H4 (cell line): Measurements from ENCODE around the gene FAM185A. TPM values are rescaled to one million over a fixed set of nuclear protein-coding genes. Genes with fewer than 3 reads are reported as not detected.
"Not testable (repeated sequence)": the region's sequence is repeated elsewhere in the genome, so short reads cannot be mapped to it uniquely, and the experiment has no call there.

ENCODE experiments used
- DNase-seq: peaks from one replicate; pipeline ENCODE4 v3.0.0-alpha.2; 2015; ENCODE audit warnings: low spot score
- total RNA-seq: library from RNA; depleted of rRNA; stranded (reverse); fragments of >200 nt; shearing (Covaris generic); gene quantifications from 2 replicates; pipeline ENCODE4 v1.2.3, GENCODE V29; 2014

The FAM185A gene
- total RNA-seq, 1 experiment from 2014 or later: 7.3 TPM

GRCh38 chr7:102778663-102779062 is 29.9 kb downstream of the FAM185A start:
- not testable (repeated sequence) for DNase-seq

GRCh38 chr7:102780926-102781325 is 32.1 kb downstream of the FAM185A start:
- not testable (repeated sequence) for DNase-seq

- DNase-seq: not testable (repeated sequence)
These were observed 40.0 kb downstream of the FAM185A start for GRCh38 chr7:102788770-102789169.

GRCh38 chr7:102790364-102791100 is 41.7 kb downstream of the FAM185A start:
- DNase-seq: not testable (repeated sequence)

- DNase-seq: not testable (repeated sequence)
These were observed 42.6 kb downstream of the FAM185A start for GRCh38 chr7:102791367-102791766.

- DNase-seq: not testable (repeated sequence)
These were observed 43.0 kb downstream of the FAM185A start for GRCh38 chr7:102791831-102792230.

- DNase-seq: not testable (repeated sequence)
These were observed 45.8 kb downstream of the FAM185A start for GRCh38 chr7:102794567-102794966.

- not testable (repeated sequence) for DNase-seq
These were observed 47.3 kb downstream of the FAM185A start for GRCh38 chr7:102795987-102796595.

- DNase-seq: no peak
These were observed 57.8 kb downstream of the FAM185A start for GRCh38 chr7:102806613-102807012.

GRCh38 chr7:102810916-102811315 is 62.1 kb downstream of the FAM185A start:
- no peak for DNase-seq

GRCh38 chr7:102811942-102812678 is 63.3 kb downstream of the FAM185A start:
- no peak for DNase-seq

- DNase-seq: no peak
These were observed 64.6 kb downstream of the FAM185A start for GRCh38 chr7:102813191-102814024.

- no peak for DNase-seq
These were observed 65.2 kb downstream of the FAM185A start for GRCh38 chr7:102814025-102814471.

GRCh38 chr7:102817616-102818573 is 69.1 kb downstream of the FAM185A start:
- no peak for DNase-seq

- DNase-seq: no peak
These were observed 70.4 kb downstream of the FAM185A start for GRCh38 chr7:102819151-102819550.

GRCh38 chr7:102821994-102822747 is 73.4 kb downstream of the FAM185A start:
- DNase-seq: no peak

GRCh38 chr7:102823390-102824119 is 74.8 kb downstream of the FAM185A start:
- DNase-seq: no peak

- DNase-seq: no peak
These were observed 79.5 kb downstream of the FAM185A start for GRCh38 chr7:102828286-102828685.

- DNase-seq: no peak
These were observed 80.3 kb downstream of the FAM185A start for GRCh38 chr7:102829075-102829474.
